H1 (cell line): ENCODE data around the gene PDE6D. TPM values are rescaled to one million over a fixed set of nuclear protein-coding genes. Genes with fewer than 3 reads are reported as not detected.

Experiments
- CTCF ChIA-PET: fragments of 300-600 bp; sonication (Branson Sonifier 250); formaldehyde crosslinking; loops from one replicate; lab custom pipeline; 2021; ENCODE audit not compliant: partially characterized antibody; lab: Charles Lee
- POLR2A ChIA-PET: fragments of 300-600 bp; sonication (Branson Sonifier 250); formaldehyde crosslinking; loops from one replicate; lab custom pipeline; 2021; ENCODE audit warnings: inconsistent platforms; ENCODE audit not compliant: partially characterized antibody; lab: Charles Lee
- DNase-seq, 2 experiments: peaks; one replicate each; pipeline versions ENCODE4 v3.0.0 to v3.0.0-alpha.2; 2010 to 2022; ENCODE audit warnings: low spot score in 2 of 2, low read depth in 1 of 2, mixed read lengths in 1 of 2
- FAIRE-seq: peaks from 2 replicates; lab custom pipeline; 2011; peaks lifted over from hg19 to GRCh38; lab: Jason Lieb, UNC
- H2AFZ ChIP-seq: 2 replicates; pipeline ENCODE4 v1.8.1; 2012; ENCODE audit warnings: low read length, inconsistent platforms
- H2AK5ac ChIP-seq: 2 replicates; pipeline ENCODE4 v1.6.1; 2013; ENCODE audit warnings: low read depth, low read length
- H2BK120ac ChIP-seq: replicated peaks from 2 replicates; pipeline ENCODE3; 2013; ENCODE audit warnings: low read depth, low read length, inconsistent platforms
- H2BK12ac ChIP-seq: 2 replicates; pipeline ENCODE4 v1.6.1; 2013; ENCODE audit warnings: low read depth, low read length
- H2BK15ac ChIP-seq: 2 replicates; pipeline ENCODE4 v1.6.1; 2013; ENCODE audit warnings: low read length
- H2BK20ac ChIP-seq: 2 replicates; pipeline ENCODE4 v1.6.1; 2013; ENCODE audit warnings: low read length
- H2BK5ac ChIP-seq: 2 replicates; pipeline ENCODE4 v1.6.1; 2013; ENCODE audit warnings: low read depth, low read length
- H3K14ac ChIP-seq: 2 replicates; pipeline ENCODE4 v1.6.1; 2013; ENCODE audit warnings: inconsistent platforms; ENCODE audit not compliant: insufficient read length
- H3K18ac ChIP-seq: 2 replicates; pipeline ENCODE4 v1.6.1; 2013; ENCODE audit warnings: low read length; ENCODE audit errors: extremely low read depth
- H3K23ac ChIP-seq: 2 replicates; pipeline ENCODE4 v1.6.1; 2013; ENCODE audit warnings: inconsistent platforms; ENCODE audit not compliant: insufficient read length
- H3K23me2 ChIP-seq: 2 replicates; pipeline ENCODE4 v1.6.1; 2013; ENCODE audit warnings: low read depth, low read length
- H3K27ac ChIP-seq: 2 replicates; pipeline ENCODE4 v1.6.1; 2011; ENCODE audit warnings: low read depth, low read length, inconsistent platforms
- H3K27me3 ChIP-seq, 4 experiments: replicated peaks in 1 of 4; 1 replicate in 1 of 4; 2 replicates in 3 of 4; pipeline versions ENCODE4 v1.6.1 to v1.8.1; 2011 to 2013; ENCODE audit warnings: low read length in 3 of 4, mild to moderate bottlenecking in 3 of 4, inconsistent platforms in 2 of 4, mixed read lengths in 2 of 4, moderate library complexity in 1 of 4; ENCODE audit not compliant: control insufficient read depth in 3 of 4, insufficient read depth in 3 of 4; ENCODE audit errors: extremely low read depth in 1 of 4
- H3K36me3 ChIP-seq, 4 experiments: 2 replicates each; pipeline versions ENCODE4 v1.6.1 to v1.8.1; 2011 to 2013; ENCODE audit warnings: mild to moderate bottlenecking in 4 of 4, low read length in 3 of 4, moderate library complexity in 2 of 4, control low read depth in 1 of 4, inconsistent platforms in 1 of 4; ENCODE audit not compliant: insufficient read depth in 4 of 4, control insufficient read depth in 2 of 4
- H3K4ac ChIP-seq: replicated peaks from 2 replicates; pipeline ENCODE3; 2013; ENCODE audit warnings: low read length, low read depth, mixed read lengths, inconsistent platforms; ENCODE audit not compliant: insufficient read length
- H3K4me1 ChIP-seq, 4 experiments: replicated peaks in 1 of 4; 1 replicate in 1 of 4; 2 replicates in 3 of 4; pipeline versions ENCODE4 v1.6.1 to v1.8.1; 2011 to 2013; ENCODE audit warnings: low read length in 3 of 4, inconsistent platforms in 2 of 4, mixed read lengths in 1 of 4; ENCODE audit not compliant: insufficient read depth in 4 of 4, control insufficient read depth in 3 of 4
- H3K4me2 ChIP-seq, 2 experiments: 2 replicates each; pipeline versions ENCODE4 v1.6.1 to v1.8.1; 2011 to 2013; ENCODE audit warnings: low read depth in 2 of 2, low read length in 2 of 2, control low read depth in 1 of 2, inconsistent platforms in 1 of 2, mild to moderate bottlenecking in 1 of 2; ENCODE audit not compliant: insufficient read depth in 1 of 2
- H3K4me3 ChIP-seq, 4 experiments: fragments of 200-600, 300-600 bp in 1 of 4; sonication (generic), shearing (Covaris generic), sonication (Bioruptor Twin) in 1 of 4; 2 replicates each; pipeline versions ENCODE4 v1.5.1 to v1.8.1; 2011 to 2016; ENCODE audit warnings: low read length in 4 of 4, low read depth in 3 of 4, control low read depth in 2 of 4, inconsistent platforms in 2 of 4, mild to moderate bottlenecking in 2 of 4, mixed read lengths in 1 of 4, moderate library complexity in 1 of 4; ENCODE audit not compliant: insufficient read depth in 2 of 4; ENCODE audit errors: extremely low read depth in 1 of 4
- H3K56ac ChIP-seq: replicated peaks from 2 replicates; pipeline ENCODE3; 2013; ENCODE audit warnings: low read depth, mild to moderate bottlenecking, mixed read lengths, low read length, inconsistent platforms; ENCODE audit not compliant: insufficient read length
- H3K79me1 ChIP-seq: 2 replicates; pipeline ENCODE4 v1.6.1; 2013; ENCODE audit warnings: low read depth, low read length, control low read depth
- H3K79me2 ChIP-seq, 2 experiments: 2 replicates each; pipeline versions ENCODE4 v1.6.1 to v1.8.1; 2012 to 2013; ENCODE audit warnings: low read length in 2 of 2, mild to moderate bottlenecking in 2 of 2, inconsistent platforms in 1 of 2; ENCODE audit not compliant: insufficient read depth in 2 of 2, control insufficient read depth in 1 of 2
- H3K9ac ChIP-seq, 4 experiments: replicated peaks in 1 of 4; 1 replicate in 1 of 4; 2 replicates in 3 of 4; pipeline versions ENCODE4 v1.6.1 to v1.8.1; 2011 to 2013; ENCODE audit warnings: low read depth in 3 of 4, low read length in 3 of 4, control low read depth in 2 of 4, mild to moderate bottlenecking in 2 of 4, moderate library complexity in 2 of 4, inconsistent platforms in 1 of 4; ENCODE audit errors: extremely low read depth in 1 of 4
- H3K9me3 ChIP-seq, 2 experiments: 2 replicates each; pipeline versions ENCODE4 v1.6.1 to v1.8.1; 2012 to 2013; ENCODE audit warnings: mild to moderate bottlenecking in 2 of 2, moderate library complexity in 2 of 2, control low read depth in 1 of 2, inconsistent platforms in 1 of 2, low read depth in 1 of 2, low read length in 1 of 2, mixed read lengths in 1 of 2; ENCODE audit not compliant: insufficient read depth in 2 of 2
- H4K20me1 ChIP-seq, 2 experiments: replicated peaks in 1 of 2; 2 replicates each; pipeline versions ENCODE3 to v1.8.1; 2011 to 2013; ENCODE audit warnings: inconsistent platforms in 2 of 2, low read length in 2 of 2, mild to moderate bottlenecking in 1 of 2; ENCODE audit not compliant: insufficient read depth in 2 of 2, control insufficient read depth in 1 of 2
- H4K5ac ChIP-seq: 2 replicates; pipeline ENCODE4 v1.6.1; 2013; ENCODE audit warnings: low read length, low read depth, mixed read lengths, inconsistent platforms; ENCODE audit not compliant: insufficient read length
- H4K8ac ChIP-seq: 2 replicates; pipeline ENCODE4 v1.8.0; 2013; ENCODE audit warnings: mild to moderate bottlenecking, moderate library complexity, low read length, inconsistent platforms; ENCODE audit not compliant: insufficient read depth; ENCODE audit errors: extremely low read depth
- H4K91ac ChIP-seq: replicated peaks from 2 replicates; pipeline ENCODE3; 2013; ENCODE audit warnings: low read length, mixed read lengths, inconsistent platforms; ENCODE audit not compliant: insufficient read length
- KDM4A ChIP-seq: IDR thresholded peaks from one replicate; pipeline ENCODE4 v1.7.1; 2012; ENCODE audit warnings: low read depth, mild to moderate bottlenecking, moderate library complexity, low read length, inconsistent platforms; ENCODE audit not compliant: severe bottlenecking
- WGBS, 2 experiments: shearing (Covaris generic) in 1 of 2; methylation state at CpG; one replicate each; pipeline versions ENCODE4 v1.1.6 to v1.1.7; 2013 to 2015; ENCODE audit warnings: low lambda C conversion rate in 2 of 2, mixed read lengths in 2 of 2, inconsistent platforms in 1 of 2, low coverage in 1 of 2, missing lambda C conversion rate in 1 of 2; ENCODE audit not compliant: insufficient replicate concordance in 2 of 2, insufficient coverage in 1 of 2, insufficient read length in 1 of 2; ENCODE audit errors: extremely low coverage in 1 of 2, missing lambda C conversion rate in 1 of 2; 5-methylcytosine and 5-hydroxymethylcytosine counted together
- polyA plus RNA-seq, 7 experiments: library from polyadenylated mRNA; depleted of rRNA in 3 of 7; stranded (reverse) in 5 of 7; unstranded in 2 of 7; fragments of >200 nt in 5 of 7; fragments of 200-250 nt in 2 of 7; gene quantifications; 1 replicate in 5 of 7; 2 replicates in 1 of 7; 4 replicates in 1 of 7; pipeline versions ENCODE4 v1.2.1 to v1.2.3, GENCODE V29; 2011 to 2013; ENCODE audit warnings: missing spikeins in 2 of 7, mixed read lengths in 2 of 7
- total RNA-seq: library from RNA; stranded (reverse); fragmentation: NEBNext Ultra II Directional; extraction: Animal tissue kit (Norgen Biotek cat#: 25700); gene quantifications from 2 replicates; pipeline ENCODE4 v1.2.1, GENCODE V29; 2021

Gene PDE6D
- total and polyA plus RNA-seq, 2 of the 8 experiments (the other 6 are each of a cell fraction or from before 2014, with no cell fraction given) = 33.7 to 63.9 TPM

- peaks cover 2 to 34% (median 8%) of the 10 kb centered on the region in 4 experiments; a peak in 4 of 8 replicates for H3K36me3 ChIP-seq
- no peaks in the 10 kb centered on the region; the same call in 1 of the 2 replicates for H3K23me2 ChIP-seq
- no peaks in the 10 kb centered on the region for H3K9me3 ChIP-seq
- no peak overlapping the region for H3K4me3 ChIP-seq
- H2BK15ac ChIP-seq = no peak overlapping the region
- no peak overlapping the region for H3K27ac ChIP-seq
- no peak overlapping the region for H3K23ac ChIP-seq
- H3K4me2 ChIP-seq = no peak overlapping the region
- no peak overlapping the region for H3K4ac ChIP-seq
- H4K20me1 ChIP-seq = peaks cover 2 to 10% of the 10 kb centered on the region in 2 experiments
- H4K91ac ChIP-seq = no peak overlapping the region
- H2AFZ ChIP-seq = no peak overlapping the region
- 82% methylated on average over 2 of the region's 2 CpGs; no CpG with 5 or more reads in 1 of the 2 experiments for WGBS, 2 experiments
- no peaks in the 10 kb centered on the region; a peak in 1 of 7 replicates for H3K4me1 ChIP-seq
- CTCF ChIA-PET = interaction anchor here (0.6 to 9.3 kb wide), 5 partner anchors 15 to 194 kb away, joined by 3 to 74 read pairs (median 3); no protein-coding TSS in a partner anchor
- H3K79me1 ChIP-seq = peaks cover 6% of the 10 kb centered on the region
- H2BK12ac ChIP-seq = no peak overlapping the region
- no peaks in the 10 kb centered on the region for H3K27me3 ChIP-seq
- POLR2A ChIA-PET = interaction anchor here (1.1 kb wide), 1 partner anchor 11 kb away, joined by 5 read pairs; no protein-coding TSS in a partner anchor
- no peak overlapping the region for H3K18ac ChIP-seq
- H3K14ac ChIP-seq = no peak overlapping the region
- H2BK120ac ChIP-seq = no peak overlapping the region
- no peak overlapping the region for H2BK5ac ChIP-seq
- H4K8ac ChIP-seq = no peak overlapping the region
- H2BK20ac ChIP-seq = no peak overlapping the region
- H3K79me2 ChIP-seq = 0 out of 4 replicates have a peak, but pooled peaks cover 0 to 2% of the 10 kb centered on the region in 2 experiments
- no peak for TF ChIP-seq KDM4A
- TF ChIP-seq, all 59 proteins: peak for 0
- no peak overlapping the region for H2AK5ac ChIP-seq
- H3K56ac ChIP-seq = no peak overlapping the region
- no peak for FAIRE-seq
- H3K9ac ChIP-seq = no peak overlapping the region
- H4K5ac ChIP-seq = no peak overlapping the region
- no peak for DNase-seq
Measured at GRCh38 chr2:231807020-231807419, 25.9 kb upstream of the PDE6D start.
